Measurements from ENCODE around the gene ZIC2.

Gene ZIC2

DNA sequence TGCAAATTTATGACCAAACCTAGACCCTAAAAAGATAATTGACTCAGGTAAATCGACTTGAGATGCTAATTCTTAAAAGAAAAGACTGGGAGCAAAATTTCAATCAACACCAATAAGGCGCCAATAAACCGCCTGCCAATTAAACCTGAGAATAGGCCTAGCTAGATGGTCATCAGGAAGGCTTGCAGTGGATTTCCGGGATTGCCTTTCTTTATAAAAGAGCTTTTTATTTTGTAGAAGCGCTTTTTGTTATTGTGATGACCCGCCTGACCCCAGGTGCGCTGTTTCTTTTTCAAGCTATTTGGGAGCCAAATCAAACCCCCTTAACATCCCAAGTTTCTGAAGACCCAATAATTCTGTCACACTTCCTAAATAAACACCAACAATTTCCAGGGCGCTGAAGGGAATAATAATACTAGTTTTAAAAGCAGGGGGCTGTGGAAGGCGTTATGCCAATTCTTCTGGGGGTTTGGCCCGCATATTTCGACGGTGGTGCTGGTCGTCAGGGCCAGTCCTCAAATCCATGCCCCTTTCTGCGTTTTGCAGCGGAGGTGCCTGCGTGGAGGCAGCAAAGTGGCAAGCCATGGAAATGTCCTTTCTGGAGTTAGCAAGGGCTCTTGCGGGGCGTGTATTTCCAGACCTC, 7.2 kb upstream of the ZIC2 start:
- DNase-seq (ENCODE audit: low read depth, low spot score), result no peak

GRCh38 chr13:99974939-99975561, 6.5 kb upstream of the ZIC2 start:
- DNase-seq (ENCODE audit: low read depth, low spot score), result no peak

DNA sequence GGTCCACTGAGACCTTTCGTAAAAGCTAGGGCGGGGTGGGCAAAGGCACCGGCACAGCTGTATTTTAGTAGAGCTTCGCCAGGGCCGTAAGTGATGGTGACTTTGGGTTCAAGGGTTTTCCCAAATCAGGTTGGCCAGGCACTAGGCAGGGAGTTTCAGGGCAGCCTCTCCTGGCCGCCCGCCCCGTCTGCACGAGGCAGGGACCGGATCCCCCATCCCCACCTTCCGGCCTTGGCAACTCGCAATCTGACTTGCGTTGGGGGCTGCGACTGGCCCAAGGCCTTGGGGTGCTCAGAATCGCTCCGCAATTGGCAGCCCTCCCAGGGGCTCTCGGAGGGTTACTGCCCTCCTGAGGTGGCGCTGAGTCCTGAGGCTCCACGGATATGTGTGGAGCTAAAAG, 6.0 kb upstream of the ZIC2 start:
- no peak for DNase-seq (ENCODE audit: low read depth, low spot score)

DNA sequence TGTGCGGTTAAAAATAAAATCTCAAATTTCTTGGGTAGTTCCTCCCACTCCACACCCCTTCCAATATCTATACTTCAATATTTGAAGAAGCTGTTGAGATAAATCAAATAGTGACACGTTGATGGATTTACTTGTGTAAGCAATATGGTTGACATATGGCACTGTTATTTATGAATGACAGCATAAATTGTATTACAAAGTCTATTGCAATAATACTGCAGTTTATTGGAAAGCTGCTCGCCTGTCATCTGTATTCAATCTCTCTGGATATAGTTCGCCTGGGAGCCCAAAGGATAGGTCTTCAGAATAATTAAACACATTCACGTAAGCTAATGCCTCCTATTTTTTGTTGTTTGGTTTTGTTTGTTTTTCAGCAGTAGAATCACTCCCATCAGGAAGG, 5.0 kb upstream of the ZIC2 start:
- DNase-seq (ENCODE audit: low read depth, low spot score), result no peak

DNA sequence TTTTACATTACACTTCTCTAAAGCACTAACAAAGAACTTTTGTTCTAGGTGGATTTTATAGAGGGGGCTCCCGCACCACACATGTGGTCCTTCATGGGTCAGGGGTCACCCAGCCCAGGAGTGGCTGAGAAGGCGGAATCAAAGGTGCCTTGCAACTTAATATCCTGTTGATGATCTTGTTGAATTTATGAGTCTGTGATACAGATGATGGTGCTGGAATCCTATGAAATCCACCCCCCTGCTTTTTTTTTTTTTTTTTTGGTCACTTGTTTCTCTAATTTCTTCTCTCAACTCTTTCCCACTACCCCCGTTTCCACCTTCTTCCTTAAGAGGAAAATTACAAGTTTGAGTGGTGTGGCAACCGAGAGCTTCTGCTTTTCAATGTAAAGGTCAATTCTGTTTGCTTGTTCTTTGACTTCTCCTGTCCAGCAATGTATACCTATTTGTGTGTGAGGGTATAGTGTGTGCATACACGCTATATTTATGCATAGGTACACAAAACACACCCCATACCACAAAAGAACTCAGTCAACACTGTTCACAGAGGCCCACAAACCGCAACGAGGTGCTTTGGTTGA, 4.2 kb upstream of the ZIC2 start:
- no peak for DNase-seq (ENCODE audit: low read depth, low spot score)

DNA sequence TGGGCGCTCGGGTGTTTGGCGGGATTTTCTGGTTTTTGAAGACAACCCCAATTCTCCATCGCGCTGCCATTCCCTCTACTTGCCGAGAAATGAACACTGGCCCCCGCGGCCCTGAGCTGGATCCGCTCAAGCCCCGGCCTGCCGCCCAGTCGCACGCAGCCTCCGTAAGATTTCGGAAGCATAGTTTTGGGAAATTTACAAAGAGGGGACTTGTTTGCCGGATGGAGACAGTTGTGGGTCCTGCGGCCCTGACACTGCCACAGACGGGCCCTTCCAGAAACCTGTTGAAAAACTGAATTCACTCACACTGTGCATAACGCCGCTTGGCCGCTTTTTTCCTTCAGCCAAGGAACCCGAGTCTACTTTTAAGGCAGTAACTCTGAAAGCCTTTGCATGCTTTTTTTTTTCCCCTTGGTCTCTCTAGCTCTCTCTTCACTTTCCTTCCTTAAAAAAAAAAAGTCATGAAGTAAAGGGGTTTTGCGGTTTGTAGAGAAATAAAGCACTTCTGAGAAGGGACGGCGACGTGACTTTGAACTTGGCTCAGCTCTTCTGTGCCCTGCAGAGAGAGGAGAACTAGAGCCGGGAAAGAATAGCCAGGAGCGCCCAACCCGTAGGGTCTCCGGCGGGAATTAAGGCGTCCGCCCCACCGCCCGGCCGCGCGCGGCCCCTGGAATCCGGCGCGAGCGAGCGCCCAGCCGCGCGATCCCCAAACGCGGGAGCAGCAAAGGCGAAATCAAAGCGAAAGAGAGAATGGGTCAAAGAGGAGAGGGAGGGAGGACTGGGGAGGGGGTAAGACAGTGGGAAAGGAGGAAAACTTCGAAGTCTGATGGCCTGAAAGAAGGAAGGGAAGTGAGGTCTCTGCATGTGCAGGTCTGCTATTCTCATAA, 3.4 kb upstream of the ZIC2 start:
- DNase-seq (ENCODE audit: low read depth, low spot score), result peak; percentile 81

DNA sequence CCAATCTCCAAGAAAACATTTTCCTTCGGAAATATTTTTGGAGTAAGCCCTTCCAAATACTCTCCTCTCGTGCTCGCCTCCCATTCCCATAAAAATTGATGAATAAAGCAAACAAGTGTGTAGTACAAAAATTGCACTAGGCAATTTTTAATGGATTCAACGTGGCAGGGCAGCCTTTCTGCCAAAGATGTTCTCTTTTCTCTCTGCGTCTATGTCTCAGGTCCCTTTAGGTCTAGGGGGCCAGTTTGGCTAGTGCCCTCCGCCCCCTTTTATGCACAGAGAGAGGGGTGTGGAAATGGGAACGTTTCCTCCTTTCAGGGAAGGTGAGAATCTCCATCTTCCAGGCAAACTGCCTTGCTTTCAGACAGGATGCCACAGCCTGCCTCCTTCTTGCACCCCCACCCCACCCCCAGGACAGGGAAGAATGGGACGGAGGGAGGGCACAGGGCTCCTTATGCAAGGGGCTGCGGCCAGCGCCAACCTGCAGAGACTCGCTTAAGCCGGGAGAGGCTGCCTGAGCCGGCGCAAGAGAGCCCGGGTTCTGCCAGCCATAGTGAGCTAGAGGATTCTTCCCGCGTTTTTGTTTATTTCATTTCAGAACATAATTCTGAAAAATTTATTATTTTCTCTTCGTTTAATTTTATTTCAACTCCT, 2.7 kb upstream of the ZIC2 start:
- peak; percentile 85 for DNase-seq (ENCODE audit: low read depth, low spot score)

GRCh38 chr13:99979453-99980200, 2.0 kb upstream of the ZIC2 start:
- DNase-seq (ENCODE audit: low read depth, low spot score), result peak; percentile 86

DNA sequence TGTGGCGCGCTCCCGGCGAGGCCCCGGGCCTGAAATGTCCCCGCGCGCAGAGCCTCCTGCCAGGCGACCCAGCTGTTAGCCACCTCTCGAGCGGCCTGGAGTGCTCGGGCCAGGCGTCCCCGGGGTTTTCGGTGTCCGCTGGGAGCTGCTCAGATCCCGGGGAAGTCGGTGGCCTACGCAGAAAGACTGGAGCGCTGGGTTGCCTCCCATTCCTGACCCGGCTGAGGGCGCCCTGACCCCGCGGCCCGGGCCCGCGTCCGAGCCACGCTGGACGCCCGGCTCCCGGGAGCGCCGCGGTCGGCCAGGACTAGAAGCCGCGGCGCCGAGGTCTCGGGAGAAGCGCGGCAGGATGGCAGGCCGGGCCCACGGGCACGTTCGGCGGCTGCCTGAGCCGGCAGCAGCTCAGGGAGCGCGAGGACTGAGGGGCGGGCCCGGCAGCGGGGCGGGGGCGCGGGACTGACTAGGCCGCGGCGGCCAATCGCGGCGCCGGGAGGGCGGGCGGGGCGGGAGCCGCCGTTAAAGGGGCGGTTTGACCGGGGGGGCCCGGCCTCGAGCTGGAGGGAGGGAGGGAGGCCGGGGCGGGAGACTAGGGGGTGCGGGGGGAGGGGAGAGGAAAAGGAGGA, 1.3 kb upstream of the ZIC2 start:
- peak; percentile 66 for DNase-seq (ENCODE audit: low read depth, low spot score)

GRCh38 chr13:99980824-99981734, 505 bp upstream of the ZIC2 start:
- DNase-seq (ENCODE audit: low read depth, low spot score), result peak; percentile 79

GRCh38 chr13:99982036-99982730, 599 bp downstream of the ZIC2 start:
- no peak for DNase-seq (ENCODE audit: low read depth, low spot score)

DNA sequence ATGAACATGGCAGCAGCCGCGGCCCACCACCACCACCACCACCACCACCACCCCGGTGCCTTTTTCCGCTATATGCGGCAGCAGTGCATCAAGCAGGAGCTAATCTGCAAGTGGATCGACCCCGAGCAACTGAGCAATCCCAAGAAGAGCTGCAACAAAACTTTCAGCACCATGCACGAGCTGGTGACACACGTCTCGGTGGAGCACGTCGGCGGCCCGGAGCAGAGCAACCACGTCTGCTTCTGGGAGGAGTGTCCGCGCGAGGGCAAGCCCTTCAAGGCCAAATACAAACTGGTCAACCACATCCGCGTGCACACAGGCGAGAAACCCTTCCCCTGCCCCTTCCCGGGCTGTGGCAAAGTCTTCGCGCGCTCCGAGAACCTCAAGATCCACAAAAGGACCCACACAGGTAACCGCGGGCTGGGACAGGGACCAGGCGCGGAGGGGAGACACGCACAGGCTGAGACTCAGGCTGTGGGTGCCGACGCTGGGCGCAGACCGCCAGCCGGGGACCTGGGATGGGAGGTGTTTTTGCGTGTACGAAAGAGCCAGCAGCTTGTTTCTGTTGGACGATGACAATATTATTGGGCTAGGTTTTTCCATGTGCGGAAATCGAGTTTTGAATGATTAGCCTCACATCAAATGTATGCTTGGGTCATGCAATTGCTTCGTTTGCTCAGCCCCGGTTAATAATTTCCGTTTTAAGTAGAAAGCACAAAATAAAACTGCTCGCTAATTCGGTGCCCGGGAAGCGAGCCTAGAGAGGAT, 1.3 kb downstream of the ZIC2 start:
- peak; percentile 55 for DNase-seq (ENCODE audit: low read depth, low spot score)

DNA sequence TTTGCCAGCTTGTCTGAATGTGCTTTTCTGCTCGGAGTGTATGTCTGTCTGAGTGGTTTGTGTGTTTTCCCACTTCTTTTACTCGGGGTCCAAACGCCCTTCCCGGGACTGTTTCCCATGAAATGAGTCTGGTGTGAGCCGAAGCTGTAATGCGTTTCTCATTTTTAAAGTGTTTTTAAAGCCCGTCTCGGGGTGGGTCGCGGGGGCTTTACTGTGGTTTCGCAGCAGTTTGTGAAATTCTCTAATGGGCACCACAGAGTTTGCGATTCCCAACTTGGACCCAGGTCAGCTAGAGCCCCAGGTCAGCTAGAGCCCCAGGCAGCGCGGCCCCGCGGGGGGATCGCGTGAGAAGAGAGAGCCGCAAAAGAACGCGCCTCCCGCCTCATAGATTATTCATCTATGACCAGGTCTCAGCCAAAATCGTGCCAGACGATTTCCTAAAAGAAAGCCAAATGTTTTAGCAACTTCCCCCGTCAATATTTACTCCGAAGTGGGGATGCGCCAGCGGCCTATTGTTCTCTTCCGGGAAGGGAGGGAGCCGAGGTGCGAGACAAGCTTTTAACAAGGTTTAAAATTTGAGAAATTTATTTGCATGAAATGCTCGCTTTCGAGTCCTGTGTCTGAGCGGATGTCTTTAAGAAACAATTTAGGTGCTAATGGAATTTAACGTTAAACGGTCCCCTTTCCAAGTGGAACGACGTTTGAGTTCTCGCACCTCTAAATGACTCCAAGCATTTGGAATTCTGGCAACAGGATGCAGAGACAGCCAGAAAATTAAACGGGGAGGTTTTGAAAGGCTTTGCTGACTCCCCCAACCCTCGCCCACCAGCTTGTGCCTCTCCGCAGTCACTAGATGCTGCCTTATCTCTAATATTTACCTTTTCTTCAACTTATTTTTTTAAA, 2.2 kb downstream of the ZIC2 start:
- peak; percentile 58 for DNase-seq (ENCODE audit: low read depth, low spot score)

GRCh38 chr13:99984461-99985240, 3.1 kb downstream of the ZIC2 start:
- DNase-seq (ENCODE audit: low read depth, low spot score), result peak; percentile 72

DNA sequence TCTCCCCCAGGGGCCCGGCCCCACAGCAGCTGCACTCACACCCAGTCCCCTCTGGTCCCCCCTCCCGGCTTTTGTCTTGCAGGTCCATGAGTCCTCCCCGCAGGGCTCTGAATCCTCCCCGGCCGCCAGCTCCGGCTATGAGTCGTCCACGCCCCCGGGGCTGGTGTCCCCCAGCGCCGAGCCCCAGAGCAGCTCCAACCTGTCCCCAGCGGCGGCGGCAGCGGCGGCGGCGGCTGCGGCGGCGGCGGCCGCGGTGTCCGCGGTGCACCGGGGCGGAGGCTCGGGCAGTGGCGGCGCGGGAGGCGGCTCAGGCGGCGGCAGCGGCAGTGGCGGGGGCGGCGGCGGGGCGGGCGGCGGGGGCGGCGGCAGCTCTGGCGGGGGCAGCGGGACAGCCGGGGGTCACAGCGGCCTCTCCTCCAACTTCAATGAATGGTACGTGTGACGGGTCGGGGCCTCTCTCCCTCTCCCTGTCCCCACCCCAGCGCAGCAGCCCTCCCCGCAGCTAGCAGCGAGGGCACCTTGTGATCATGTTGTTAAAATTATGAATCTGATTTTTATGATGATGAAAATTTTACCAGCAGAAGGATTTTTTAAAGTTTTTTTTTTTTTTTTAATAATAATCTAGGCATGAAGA, 3.8 kb downstream of the ZIC2 start:
- DNase-seq (ENCODE audit: low read depth, low spot score), result peak; percentile 75
